Activated CD4-positive, alpha-beta T cell treated with anti-CD3 and anti-CD28 coated beads, Interleukin-2, amount 50 U/mL, for 48 hours (primary cell): ENCODE measurements around the gene VOPP1.

ENCODE experiments used
- DNase-seq, 2 experiments: peaks; one replicate each; pipeline ENCODE4 v3.0.0-alpha.2; 2020

The VOPP1 gene

DNA sequence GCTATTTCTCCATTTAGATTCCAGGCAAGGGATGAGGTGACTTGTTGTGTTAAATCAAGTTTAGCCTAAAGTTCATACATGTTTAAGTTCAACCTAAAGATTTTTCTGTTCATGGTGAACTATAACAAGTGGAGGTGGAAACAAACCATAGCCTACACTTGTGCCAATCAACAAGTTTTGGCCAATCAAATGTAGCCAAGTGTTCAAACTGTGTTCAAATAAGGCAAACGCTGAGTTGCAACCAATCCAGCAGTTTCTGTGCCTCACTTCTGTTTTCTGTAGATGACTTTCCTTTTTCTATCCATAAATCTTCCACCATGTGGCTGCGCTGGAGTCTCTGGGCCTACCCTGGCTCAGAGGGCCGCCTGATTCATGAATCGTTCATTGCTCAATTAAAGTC, 4.5 kb upstream of the VOPP1 start:
- DNase-seq = no peak

DNA sequence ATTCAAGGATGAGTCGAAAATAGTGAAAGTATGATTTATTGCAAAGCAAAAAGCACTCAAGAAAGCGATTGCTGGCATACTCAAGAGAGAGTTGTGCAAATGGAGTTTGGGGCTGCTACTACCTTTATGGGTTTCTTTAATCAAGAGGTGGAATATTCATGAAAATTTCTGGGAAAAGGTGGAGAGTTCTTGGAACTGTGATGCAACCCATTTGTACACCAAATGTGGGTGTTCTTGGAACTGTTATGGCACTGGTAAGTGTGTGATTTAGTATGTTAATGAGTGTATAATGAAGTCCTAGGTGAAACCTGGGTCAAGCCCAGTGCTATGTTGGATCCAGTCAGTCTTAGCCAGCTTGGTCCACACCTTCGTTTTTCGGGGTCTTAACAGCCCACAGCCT, 3.4 kb upstream of the VOPP1 start:
- no peak for DNase-seq

DNA sequence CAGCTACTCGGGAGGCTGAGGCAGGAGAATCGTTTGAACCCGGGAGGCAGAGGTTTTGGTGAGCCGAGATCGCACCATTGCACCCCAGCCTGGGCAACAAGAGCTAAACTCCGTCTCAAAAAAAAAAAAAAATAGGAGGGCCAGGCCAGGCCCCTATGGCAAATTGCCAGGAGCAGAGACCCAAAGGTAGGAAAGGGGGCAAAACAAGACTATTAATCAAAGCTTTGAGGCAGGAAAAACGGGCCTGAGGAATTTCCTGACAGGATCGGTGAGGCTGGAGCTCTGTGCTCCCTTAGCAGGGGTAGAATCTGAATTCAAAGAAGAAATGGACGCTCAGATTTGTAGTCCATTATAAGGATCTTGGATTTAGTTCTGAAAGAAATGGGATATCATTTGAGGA, 2.8 kb upstream of the VOPP1 start:
- DNase-seq = no peak

- no peak for DNase-seq
These were observed 1.9 kb upstream of the VOPP1 start for GRCh38 chr7:55574051-55574717.

GRCh38 chr7:55573234-55573900, 1.1 kb upstream of the VOPP1 start:
- no peak for DNase-seq

DNA sequence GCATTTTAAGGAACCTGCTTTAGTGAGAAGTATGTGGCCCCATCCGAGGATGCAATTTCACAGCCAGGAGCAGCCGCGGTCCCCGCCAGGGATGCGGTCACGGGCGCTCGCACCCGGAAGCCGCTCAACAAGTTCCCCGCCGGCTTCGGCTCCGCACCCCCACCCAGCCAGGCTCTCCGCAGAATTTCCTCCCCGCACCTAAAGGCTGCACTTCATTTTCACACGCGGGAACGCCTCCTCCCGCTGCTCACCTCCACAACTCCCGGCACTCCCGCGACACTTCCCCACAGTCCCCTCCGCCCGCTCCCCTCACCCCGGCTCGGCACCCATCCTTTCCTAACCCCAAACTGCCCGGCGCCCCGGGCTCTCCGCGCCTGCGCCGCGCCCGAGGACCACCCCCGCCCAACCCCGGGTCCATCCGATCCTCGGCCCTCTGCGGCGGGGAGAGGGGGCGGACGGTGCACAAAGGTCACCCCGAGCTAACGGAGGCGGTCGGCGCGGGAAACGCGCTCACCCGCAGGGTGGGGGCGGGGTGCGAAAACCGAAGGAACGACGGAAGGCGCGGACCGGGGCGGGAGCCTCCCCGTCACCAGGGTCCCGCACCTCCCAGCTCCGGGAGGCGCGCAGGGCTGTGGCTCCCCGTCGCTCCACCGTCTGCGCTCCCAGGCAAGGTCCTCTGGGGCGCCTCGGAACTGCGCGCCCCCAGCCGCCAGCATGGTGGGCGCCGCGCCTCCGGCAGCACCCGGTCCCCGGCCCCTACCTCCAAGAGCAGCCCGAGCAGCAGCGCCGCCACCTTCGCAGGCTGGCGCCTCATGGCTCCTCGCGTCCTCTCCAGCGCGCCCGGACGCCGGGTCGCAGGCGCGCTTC, 558 bp downstream of the VOPP1 start:
- DNase-seq = peak; percentile 61 to 68

DNA sequence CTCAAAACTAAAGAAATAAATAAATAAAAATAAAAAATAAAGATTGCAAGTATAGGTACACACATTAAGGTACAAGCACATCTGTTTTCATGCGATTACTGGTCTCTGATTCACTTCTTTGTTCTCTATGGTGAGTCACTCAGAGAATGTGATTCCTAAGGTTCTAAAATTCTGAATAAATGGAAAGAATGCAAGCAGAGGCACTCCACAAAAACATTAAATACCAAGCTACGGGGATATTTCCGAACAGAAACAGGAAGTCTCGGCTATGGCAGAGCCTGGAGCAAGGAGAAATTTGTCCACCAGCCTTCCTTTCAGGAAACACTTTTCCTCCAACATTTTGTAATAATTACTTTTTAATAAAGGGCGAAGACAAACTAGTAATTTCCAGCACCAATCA, 1.4 kb downstream of the VOPP1 start:
- no peak for DNase-seq

GRCh38 chr7:55570218-55570873, 2.0 kb downstream of the VOPP1 start:
- no peak for DNase-seq

GRCh38 chr7:55569797-55570196, 2.5 kb downstream of the VOPP1 start:
- DNase-seq = peak; percentile 54 to 68

- no peak for DNase-seq
These were observed 3.0 kb downstream of the VOPP1 start for GRCh38 chr7:55569269-55569663.

DNA sequence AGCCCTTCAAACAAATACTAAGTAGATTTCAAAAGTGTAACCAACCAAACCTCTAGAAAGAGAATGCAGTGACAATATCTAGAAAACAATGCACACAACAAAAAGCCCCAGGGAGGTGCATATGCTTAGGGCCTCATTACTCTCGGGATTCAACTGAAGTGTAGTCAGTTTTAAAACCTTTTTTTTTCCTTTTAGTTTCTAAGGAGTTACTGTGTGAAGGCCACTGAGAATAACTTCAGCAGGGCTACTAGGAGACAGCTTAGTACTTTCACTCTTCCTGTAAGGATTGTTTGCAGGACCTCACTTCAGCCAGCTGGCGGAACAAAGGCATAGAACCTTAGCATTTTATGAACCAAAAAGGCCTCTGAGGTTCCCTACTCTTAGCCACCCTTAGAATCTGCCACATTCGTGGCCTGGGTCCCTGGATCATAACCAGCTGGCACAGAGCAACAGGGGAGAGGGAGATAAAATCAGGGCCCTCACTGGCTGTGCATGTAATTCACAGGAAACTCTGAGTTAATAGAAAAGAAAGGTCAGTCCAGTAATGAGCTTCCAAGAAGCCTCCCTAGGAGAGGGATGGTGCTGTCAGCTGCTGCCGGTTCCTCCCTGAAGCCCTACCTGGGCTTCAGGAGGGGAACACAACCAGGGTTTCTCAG, 3.6 kb downstream of the VOPP1 start:
- no peak for DNase-seq

DNA sequence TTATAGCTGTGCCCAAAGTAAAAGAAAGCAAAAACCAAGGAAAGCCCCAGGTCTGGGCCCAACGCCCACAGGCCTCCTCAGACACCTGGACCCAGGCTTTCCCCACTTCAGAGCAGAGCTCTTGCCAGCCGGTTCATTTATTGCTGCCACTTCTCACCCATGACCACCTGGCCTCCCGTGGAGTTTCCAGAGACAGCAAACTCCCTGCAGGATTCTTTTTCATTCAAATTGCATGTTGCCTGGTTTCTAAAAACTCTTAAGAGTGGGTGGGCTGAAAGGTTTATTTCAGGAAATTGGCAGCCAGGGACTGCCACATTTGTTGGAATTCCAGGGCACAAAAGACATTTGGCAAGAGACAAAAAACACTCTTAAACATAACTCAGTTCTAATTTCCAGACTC, 4.7 kb downstream of the VOPP1 start:
- no peak for DNase-seq

DNA sequence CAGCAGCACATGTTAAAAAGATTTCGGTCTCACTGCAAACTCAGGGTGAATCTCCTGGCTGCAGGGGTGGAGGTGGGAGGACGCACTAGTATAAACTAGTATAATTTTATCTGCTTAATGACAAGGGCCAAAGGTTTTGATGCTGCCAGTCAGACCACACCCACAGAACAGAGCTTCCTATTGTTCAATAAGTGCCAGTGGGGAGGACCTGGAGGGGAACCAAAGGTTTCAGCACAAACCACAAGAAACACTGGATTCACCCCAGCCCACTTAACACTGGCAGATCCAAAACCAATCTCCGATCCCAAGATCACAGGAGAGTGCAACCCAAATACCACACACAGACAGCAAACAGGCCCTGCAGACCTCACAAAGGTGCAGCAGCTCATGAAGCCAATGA, 6.6 kb downstream of the VOPP1 start:
- DNase-seq = no peak

GRCh38 chr7:55563596-55564325, 8.5 kb downstream of the VOPP1 start:
- no peak for DNase-seq

GRCh38 chr7:55561690-55562089, 10.6 kb downstream of the VOPP1 start:
- DNase-seq = no peak

GRCh38 chr7:55558962-55559920, 13.1 kb downstream of the VOPP1 start:
- DNase-seq = no peak

GRCh38 chr7:55557666-55558188, 14.6 kb downstream of the VOPP1 start:
- peak; percentile 48 to 57 for DNase-seq

DNA sequence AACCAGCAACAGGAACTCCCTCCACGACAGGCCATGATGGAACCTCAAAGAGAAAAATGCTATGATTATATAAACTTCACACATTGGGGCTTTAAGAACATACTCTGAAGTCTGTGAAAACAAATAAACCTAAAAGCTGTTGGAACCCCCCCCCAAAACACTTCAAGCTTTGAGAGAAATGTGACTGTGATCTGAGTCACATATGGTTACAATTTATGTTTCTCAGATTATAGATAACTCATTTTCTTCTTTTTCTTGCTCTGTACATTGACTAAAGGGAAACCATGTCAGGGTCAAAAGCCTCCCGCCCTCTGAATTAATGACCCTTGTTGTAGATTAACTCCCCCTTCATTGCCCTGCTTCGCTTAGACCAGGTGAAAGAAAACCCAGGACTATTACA, 15.8 kb downstream of the VOPP1 start:
- DNase-seq = no peak

GRCh38 chr7:55556031-55556430, 16.3 kb downstream of the VOPP1 start:
- DNase-seq = peak in 1 of 2 experiments; percentile 1

GRCh38 chr7:55555160-55555559, 17.1 kb downstream of the VOPP1 start:
- no peak for DNase-seq

- DNase-seq = no peak
These were observed 18.3 kb downstream of the VOPP1 start for GRCh38 chr7:55554038-55554437.
